ENCODE measurements around the gene SLAMF8. TPM values are rescaled to one million over a fixed set of nuclear protein-coding genes. Genes with fewer than 3 reads are reported as not detected.
A peak's percentile ranks its signal among the peaks of the same experiment; 100 is the strongest.

Gene SLAMF8
- total and polyA plus RNA-seq, 9 donors = 0.43 to 8.4 (median 0.73) TPM

DNA sequence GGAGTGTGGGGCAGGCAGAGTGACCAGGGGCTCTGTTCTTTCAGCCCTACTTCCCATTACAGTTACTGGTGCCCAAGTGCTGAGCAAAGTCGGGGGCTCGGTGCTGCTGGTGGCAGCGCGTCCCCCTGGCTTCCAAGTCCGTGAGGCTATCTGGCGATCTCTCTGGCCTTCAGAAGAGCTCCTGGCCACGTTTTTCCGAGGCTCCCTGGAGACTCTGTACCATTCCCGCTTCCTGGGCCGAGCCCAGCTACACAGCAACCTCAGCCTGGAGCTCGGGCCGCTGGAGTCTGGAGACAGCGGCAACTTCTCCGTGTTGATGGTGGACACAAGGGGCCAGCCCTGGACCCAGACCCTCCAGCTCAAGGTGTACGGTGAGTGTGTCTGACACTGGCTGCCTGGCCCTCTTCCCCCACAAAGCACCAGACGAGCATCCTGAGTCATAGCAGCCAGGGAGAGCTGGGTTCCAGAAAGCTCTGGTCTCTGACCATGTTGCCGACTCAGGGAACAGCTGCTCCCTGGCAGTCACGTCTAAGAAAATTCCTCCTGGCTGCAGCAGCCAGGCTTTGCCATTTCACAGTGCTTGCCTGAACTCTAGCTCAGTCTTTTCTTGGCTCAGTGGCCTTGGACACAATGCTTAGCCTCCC is 3.3 kb downstream of the SLAMF8 start:
- intact Hi-C loops (cut with DNase I) = no loop called here
- Histone ChIP-seq H3K9me3 (no peaks in the 10 kb centered on the region), H3K4me1 (ENCODE audit: insufficient read depth) (peaks cover 2% of the 10 kb centered on the region), H3K4me3 (no peak overlapping the region), H3K27ac (no peak overlapping the region), H3K27me3 (no peaks in the 10 kb centered on the region), H3K36me3 (no peaks in the 10 kb centered on the region)
- 67 to 75% (median 71%) methylated on average over 18 of the region's 18 CpGs for WGBS, 3 donors
- peak in 3 of 5 donors; percentile 27 to 38 (median 29) for DNase-seq
- TF ChIP-seq EP300 (IDR thresholded peaks at IDR 0.05) = no peak
- TF ChIP-seq POLR2A (IDR thresholded peaks at IDR 0.05) = no peak
- TF ChIP-seq, protein P1, sequence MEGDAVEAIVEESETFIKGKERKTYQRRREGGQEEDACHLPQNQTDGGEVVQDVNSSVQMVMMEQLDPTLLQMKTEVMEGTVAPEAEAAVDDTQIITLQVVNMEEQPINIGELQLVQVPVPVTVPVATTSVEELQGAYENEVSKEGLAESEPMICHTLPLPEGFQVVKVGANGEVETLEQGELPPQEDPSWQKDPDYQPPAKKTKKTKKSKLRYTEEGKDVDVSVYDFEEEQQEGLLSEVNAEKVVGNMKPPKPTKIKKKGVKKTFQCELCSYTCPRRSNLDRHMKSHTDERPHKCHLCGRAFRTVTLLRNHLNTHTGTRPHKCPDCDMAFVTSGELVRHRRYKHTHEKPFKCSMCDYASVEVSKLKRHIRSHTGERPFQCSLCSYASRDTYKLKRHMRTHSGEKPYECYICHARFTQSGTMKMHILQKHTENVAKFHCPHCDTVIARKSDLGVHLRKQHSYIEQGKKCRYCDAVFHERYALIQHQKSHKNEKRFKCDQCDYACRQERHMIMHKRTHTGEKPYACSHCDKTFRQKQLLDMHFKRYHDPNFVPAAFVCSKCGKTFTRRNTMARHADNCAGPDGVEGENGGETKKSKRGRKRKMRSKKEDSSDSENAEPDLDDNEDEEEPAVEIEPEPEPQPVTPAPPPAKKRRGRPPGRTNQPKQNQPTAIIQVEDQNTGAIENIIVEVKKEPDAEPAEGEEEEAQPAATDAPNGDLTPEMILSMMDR (IDR thresholded peaks at IDR 0.05) = no peak

DNA sequence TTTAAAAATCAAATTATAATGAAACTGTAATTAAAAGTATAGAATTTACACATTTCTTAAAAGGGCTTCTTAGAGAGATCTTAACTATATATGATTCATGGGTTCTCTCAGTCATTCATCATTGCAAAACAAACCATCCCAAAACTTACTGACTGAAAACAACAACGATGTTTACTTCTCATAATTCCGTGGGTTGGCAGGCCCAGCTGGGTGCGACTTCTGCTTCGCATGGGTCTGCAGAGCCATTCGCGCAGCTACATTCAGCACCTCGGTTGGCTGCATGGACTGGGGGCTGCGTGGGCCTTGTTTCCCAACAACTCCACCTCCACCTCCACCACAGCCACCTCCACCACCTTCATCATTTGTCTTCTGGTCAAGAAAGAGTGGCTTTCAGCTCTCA is 4.0 kb downstream of the SLAMF8 start:
- Histone ChIP-seq H3K4me1 (ENCODE audit: insufficient read depth) (peaks cover 2% of the 10 kb centered on the region), H3K9me3 (no peaks in the 10 kb centered on the region), H3K27ac (no peak overlapping the region), H3K36me3 (no peaks in the 10 kb centered on the region), H3K4me3 (no peak overlapping the region), H3K27me3 (no peaks in the 10 kb centered on the region)
- intact Hi-C loops (cut with DNase I) = no loop called here
- DNase-seq = no peak
- WGBS, 3 donors = 78 to 86% (median 82%) methylated on average over 8 of the region's 8 CpGs
- TF ChIP-seq POLR2A (IDR thresholded peaks at IDR 0.05) (no peak), EP300 (IDR thresholded peaks at IDR 0.05) (no peak)
- TF ChIP-seq, protein P1 (IDR thresholded peaks at IDR 0.05) = no peak

DNA sequence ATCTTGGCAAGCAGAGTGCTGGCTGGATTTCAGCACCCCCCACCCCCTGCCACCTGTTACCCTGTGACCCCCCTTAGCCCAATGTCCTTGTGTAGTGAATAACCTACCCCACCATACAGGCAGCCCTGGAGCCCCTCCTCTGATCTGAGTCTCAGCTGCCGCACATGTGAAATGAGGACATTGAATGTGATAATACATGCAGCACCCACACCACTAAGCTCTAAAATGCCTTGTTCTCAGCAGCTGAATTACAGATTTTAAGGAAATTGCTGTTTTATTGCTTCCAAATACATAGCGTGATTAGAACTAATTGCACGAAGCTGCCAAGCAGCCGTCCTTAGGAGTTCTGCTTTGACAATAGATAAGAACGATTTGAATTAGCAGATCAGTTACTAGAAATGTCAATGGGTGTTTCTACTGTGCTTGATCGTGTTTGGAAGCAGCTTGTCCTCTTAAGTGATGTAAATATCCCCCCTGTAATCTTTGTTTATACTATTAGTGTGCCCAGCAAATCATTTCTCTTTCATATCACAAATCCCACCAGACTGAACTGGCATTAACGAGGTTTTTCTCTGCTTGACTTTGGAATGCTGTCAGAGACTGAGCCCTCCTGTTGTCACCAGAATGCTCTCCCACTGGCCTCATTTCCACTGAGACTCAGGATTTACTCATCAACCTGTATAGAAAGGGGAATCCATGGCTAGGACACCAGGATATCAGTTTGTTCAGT is 4.9 kb downstream of the SLAMF8 start:
- 9 to 25% (median 22%) methylated on average over 7 of the region's 7 CpGs for WGBS, 3 donors
- TF ChIP-seq EP300 (IDR thresholded peaks at IDR 0.05) = no peak
- TF ChIP-seq, protein P1 (IDR thresholded peaks at IDR 0.05) = no peak
- no peak for TF ChIP-seq POLR2A (IDR thresholded peaks at IDR 0.05)
- Histone ChIP-seq H3K9me3 (no peaks in the 10 kb centered on the region), H3K36me3 (no peaks in the 10 kb centered on the region), H3K4me1 (ENCODE audit: insufficient read depth) (peaks cover 2% of the 10 kb centered on the region), H3K27me3 (no peaks in the 10 kb centered on the region), H3K4me3 (no peak overlapping the region), H3K27ac (no peak overlapping the region)
- no peak for DNase-seq
- intact Hi-C loops (cut with DNase I) = no loop called here

DNA sequence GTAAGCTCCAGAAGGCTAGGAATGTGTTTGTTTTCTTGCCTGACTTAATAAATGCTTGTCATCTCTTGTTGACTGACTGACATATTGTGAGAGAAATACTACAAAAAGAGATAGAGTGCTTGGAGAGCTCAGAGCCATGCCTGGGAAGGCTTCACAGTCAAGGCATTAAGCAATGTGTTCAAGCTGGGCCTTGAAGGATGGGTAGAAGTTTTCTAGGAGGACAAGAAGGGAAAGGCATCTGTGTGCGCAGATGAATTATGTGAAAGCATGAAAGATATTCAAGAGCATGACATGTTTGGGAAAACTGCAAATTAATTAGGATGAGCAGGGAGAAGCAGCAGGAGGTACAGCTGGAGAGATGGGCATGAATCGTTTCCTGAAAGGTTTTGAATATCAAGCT is 5.6 kb downstream of the SLAMF8 start:
- H3K36me3 ChIP-seq = no peaks in the 10 kb centered on the region

More for the DNA sequence above, 5.6 kb downstream of the SLAMF8 start:
- Histone ChIP-seq H3K27me3 (no peaks in the 10 kb centered on the region), H3K27ac (no peak overlapping the region), H3K4me3 (no peak overlapping the region), H3K9me3 (no peaks in the 10 kb centered on the region), H3K4me1 (ENCODE audit: insufficient read depth) (peaks cover 2% of the 10 kb centered on the region)
- WGBS, 3 donors = 86 to 96% (median 90%) methylated on average over 2 of the region's 2 CpGs
- intact Hi-C loops (cut with DNase I) = no loop called here
- DNase-seq = no peak
- TF ChIP-seq, protein P1 (IDR thresholded peaks at IDR 0.05) = no peak
- TF ChIP-seq EP300 (IDR thresholded peaks at IDR 0.05) = no peak
- TF ChIP-seq POLR2A (IDR thresholded peaks at IDR 0.05) = no peak

All from ovary (tissue), 9 donors.